ENCODE measurements around the gene SPCS2. TPM values are rescaled to one million over a fixed set of nuclear protein-coding genes. Genes with fewer than 3 reads are reported as not detected.

The SPCS2 gene
- total and polyA plus RNA-seq, 10 donors, result 33.4 to 136 (median 115) TPM

- Histone ChIP-seq H3K36me3 (peaks cover 0 to 100% (median 73%) of the 10 kb centered on the region in 6 donors), H3K9me3 (no peaks in the 10 kb centered on the region), H3K27me3 (replicated peaks in 1 of 7) (no peaks in the 10 kb centered on the region), H3K4me1 (no peaks in the 10 kb centered on the region), H3K4me3 (no peak overlapping the region), H3K27ac (no peak overlapping the region)
- 85 to 94% (median 92%) methylated on average over 1 of the region's 1 CpG for WGBS, 5 donors
- no peak for TF ChIP-seq POLR2AphosphoS5 (IDR thresholded peaks at IDR 0.05)
- TF ChIP-seq CTCF (IDR thresholded peaks at IDR 0.05 in 8 of 11, conservative IDR thresholded peaks at IDR 0.05 in 3 of 11), result no peak
- TF ChIP-seq POLR2A (IDR thresholded peaks at IDR 0.05), result no peak
- intact Hi-C loops (cut with DNase I; ENCODE audit: low total_unique reads), result no loop called here
- DNase-seq, result no peak
Observed at GRCh38 chr11:74970852-74971395, 21.9 kb downstream of the SPCS2 start.

- Histone ChIP-seq H3K4me1 (no peaks in the 10 kb centered on the region), H3K9me3 (no peaks in the 10 kb centered on the region), H3K36me3 (peaks cover 0 to 100% (median 75%) of the 10 kb centered on the region in 6 donors), H3K27ac (no peak overlapping the region), H3K27me3 (replicated peaks in 1 of 7) (no peaks in the 10 kb centered on the region), H3K4me3 (no peak overlapping the region)
- intact Hi-C loops (cut with DNase I; ENCODE audit: low total_unique reads), result no loop called here
- WGBS, 5 donors, result 83 to 92% (median 85%) methylated on average over 6 of the region's 6 CpGs
- no peak for DNase-seq
- TF ChIP-seq CTCF (IDR thresholded peaks at IDR 0.05 in 8 of 11, conservative IDR thresholded peaks at IDR 0.05 in 3 of 11) (no peak), POLR2AphosphoS5 (IDR thresholded peaks at IDR 0.05) (no peak), POLR2A (IDR thresholded peaks at IDR 0.05) (no peak)
Observed at GRCh38 chr11:74971424-74971823, 22.4 kb downstream of the SPCS2 start.

GRCh38 chr11:74978041-74978440 lies 29.0 kb downstream of the SPCS2 start:
- Histone ChIP-seq H3K27me3 (replicated peaks in 1 of 7) (no peaks in the 10 kb centered on the region), H3K27ac (no peak overlapping the region), H3K9me3 (no peaks in the 10 kb centered on the region), H3K4me3 (no peak overlapping the region), H3K36me3 (peaks cover 0 to 74% (median 44%) of the 10 kb centered on the region in 6 donors), H3K4me1 (no peaks in the 10 kb centered on the region)
- intact Hi-C loops (cut with DNase I; ENCODE audit: low total_unique reads), result no loop called here
- 92 to 97% (median 96%) methylated on average over 4 of the region's 4 CpGs for WGBS, 5 donors
- DNase-seq, result no peak
- no peak for TF ChIP-seq CTCF (IDR thresholded peaks at IDR 0.05 in 8 of 11, conservative IDR thresholded peaks at IDR 0.05 in 3 of 11)
- TF ChIP-seq POLR2AphosphoS5 (IDR thresholded peaks at IDR 0.05), result no peak
- no peak for TF ChIP-seq POLR2A (IDR thresholded peaks at IDR 0.05)

GRCh38 chr11:74980634-74981033 lies 31.6 kb downstream of the SPCS2 start:
- Histone ChIP-seq H3K4me1 (no peaks in the 10 kb centered on the region), H3K9me3 (no peaks in the 10 kb centered on the region), H3K27ac (no peak overlapping the region), H3K36me3 (peaks cover 0 to 48% (median 25%) of the 10 kb centered on the region in 6 donors), H3K27me3 (replicated peaks in 1 of 7) (no peaks in the 10 kb centered on the region), H3K4me3 (no peak overlapping the region)
- TF ChIP-seq CTCF (IDR thresholded peaks at IDR 0.05 in 8 of 11, conservative IDR thresholded peaks at IDR 0.05 in 3 of 11), result no peak
- TF ChIP-seq POLR2AphosphoS5 (IDR thresholded peaks at IDR 0.05), result no peak
- TF ChIP-seq POLR2A (IDR thresholded peaks at IDR 0.05), result no peak
- WGBS, 5 donors, result 57 to 84% (median 68%) methylated on average over 2 of the region's 2 CpGs
- DNase-seq, result no peak
- intact Hi-C loops (cut with DNase I; ENCODE audit: low total_unique reads), result no loop called here
